Left lobe of liver (tissue), 1 donor: Measurements from ENCODE around the gene GATM. TPM values are rescaled to one million over a fixed set of nuclear protein-coding genes. Genes with fewer than 3 reads are reported as not detected.

Source experiments
- total RNA-seq: library from RNA; stranded (reverse); gene quantifications from one replicate; pipeline ENCODE4 v1.2.1, GENCODE V29; 2021
- donor health status: DM: no; HTN: yes; CAD: no.

GATM gene
- total RNA-seq, 1 donor from 2014 or later: 570 TPM

Other genes starting within 250 kb of the GATM start
- not detected for gene DUOXA1, start 248.7 kb downstream of the GATM start, total RNA-seq
- gene DUOX1, start 248.6 kb downstream of the GATM start, total RNA-seq: 0.45 TPM
- gene SHF, start 190.6 kb downstream of the GATM start, total RNA-seq: 18.4 TPM
- gene SLC28A2, start 126.3 kb downstream of the GATM start, total RNA-seq: 0.15 TPM
- gene SLC30A4, start 144.2 kb upstream of the GATM start, total RNA-seq: 3.6 TPM
- gene BLOC1S6, start 208.8 kb upstream of the GATM start, total RNA-seq: 15.7 TPM